A549 (cell line): ENCODE results near the gene PRKCG. TPM values are rescaled to one million over a fixed set of nuclear protein-coding genes. Genes with fewer than 3 reads are reported as not detected.

Source experiments
- ATAC-seq, 2 experiments: fragments of 200-7000 bp in 1 of 2; fragments of >200 bp in 1 of 2; cut with Nextera tagmentation in 1 of 2; cut with Tn5 transposase in 1 of 2; 3 replicates each; pipeline versions ENCODE4 v1.8.0 to v1.9.1; 2018 to 2020; ENCODE audit warnings: mild to moderate bottlenecking in 1 of 2, moderate library complexity in 1 of 2
- CTCF ChIA-PET: fragments of 300-600 bp; sonication (Branson Sonifier 250); formaldehyde crosslinking; extraction: SDS; loops from one replicate; lab custom pipeline; 2021; ENCODE audit warnings: antibody characterized with exemption, inconsistent platforms; lab: Yijun Ruan, JAX
- POLR2A ChIA-PET: fragments of 350-600 bp; formaldehyde crosslinking; extraction: SDS; loops from one replicate; lab custom pipeline; 2021; ENCODE audit warnings: antibody characterized with exemption, inconsistent platforms; lab: Yijun Ruan, JAX
- DNase-seq, 2 experiments: peaks; one replicate each; pipeline versions ENCODE4 v3.0.0 to v3.0.0-alpha.2; 2011 to 2016; ENCODE audit warnings: low read depth in 1 of 2, low spot score in 1 of 2
- FAIRE-seq: peaks from 2 replicates; lab custom pipeline; 2011; peaks lifted over from hg19 to GRCh38; lab: Jason Lieb, UNC
- H3K27ac ChIP-seq, 2 experiments: fragments of >200 bp; sonication (Bioruptor Twin); formaldehyde crosslinking; 3 replicates each; pipeline ENCODE4 v1.5.1; 2016 to 2017
- H3K4me1 ChIP-seq: fragments of >200 bp; sonication (Bioruptor Twin); formaldehyde crosslinking; 3 replicates; pipeline ENCODE4 v1.6.1; 2016
- H3K4me2 ChIP-seq: fragments of >200 bp; sonication (Bioruptor Twin); formaldehyde crosslinking; 3 replicates; pipeline ENCODE4 v1.6.1; 2016
- H3K4me3 ChIP-seq: fragments of >200 bp; sonication (Bioruptor Twin); formaldehyde crosslinking; 3 replicates; pipeline ENCODE4 v1.5.1; 2016
- H3K9me3 ChIP-seq: fragments of >200 bp; sonication (Bioruptor Twin); formaldehyde crosslinking; 3 replicates; pipeline ENCODE4 v1.6.1; 2016
- CBX2 ChIP-seq: fragments of 200-600 bp; sonication (generic); IDR thresholded peaks from 2 replicates; pipeline ENCODE4 v1.6.1; 2016; ENCODE audit warnings: low read depth, mild to moderate bottlenecking, borderline replicate concordance
- CEBPB ChIP-seq, 2 experiments: fragments of >200 bp in 1 of 2; sonication (Bioruptor Twin) in 1 of 2; formaldehyde crosslinking in 1 of 2; IDR thresholded peaks; 2 replicates each; pipeline ENCODE4 v1.6.1; 2012 to 2016
- EHF ChIP-seq: fragments of 250-450 bp; sonication (Bioruptor Pico); IDR thresholded peaks from 2 replicates; pipeline ENCODE4 v1.5.0; 2020; ENCODE audit warnings: mild to moderate bottlenecking
- FOSB ChIP-seq: fragments of 250-450 bp; sonication (Bioruptor Pico); IDR thresholded peaks from 2 replicates; pipeline ENCODE4 v1.5.0; 2020; ENCODE audit warnings: mild to moderate bottlenecking, moderate library complexity
- FOXS1 ChIP-seq: fragments of 250-450 bp; sonication (Bioruptor Pico); IDR thresholded peaks from 2 replicates; pipeline ENCODE4 v1.5.0; 2020; ENCODE audit warnings: mild to moderate bottlenecking, moderate library complexity
- HDAC2 ChIP-seq: fragments of 200-600 bp; sonication (generic); IDR thresholded peaks from 2 replicates; pipeline ENCODE4 v1.6.1; 2016
- HEYL ChIP-seq: fragments of 250-450 bp; sonication (Bioruptor Pico); IDR thresholded peaks from 2 replicates; pipeline ENCODE4 v1.8.0; 2021; ENCODE audit warnings: mild to moderate bottlenecking, moderate library complexity
- HOXB13 ChIP-seq: fragments of 250-450 bp; sonication (Bioruptor Pico); IDR thresholded peaks from 2 replicates; pipeline ENCODE4 v1.5.0; 2020; ENCODE audit warnings: low read depth, mild to moderate bottlenecking, moderate library complexity
- JUNB ChIP-seq: fragments of >200 bp; sonication (Bioruptor Twin); formaldehyde crosslinking; IDR thresholded peaks from 2 replicates; pipeline ENCODE4 v1.6.1; 2016
- KDM1A ChIP-seq: fragments of 200-600 bp; sonication (generic); IDR thresholded peaks from 2 replicates; pipeline ENCODE4 v1.6.1; 2016; ENCODE audit warnings: low read depth, mild to moderate bottlenecking
- MAFK ChIP-seq: fragments of 450-650 bp; IDR thresholded peaks from 2 replicates; pipeline ENCODE4 v1.6.1; 2014; ENCODE audit not compliant: partially characterized antibody
- MAZ ChIP-seq: fragments of 150-350 bp; IDR thresholded peaks from 2 replicates; pipeline ENCODE4 v1.6.1; 2014; ENCODE audit warnings: antibody characterized with exemption, low read depth, low read length, borderline replicate concordance
- NFE2L2 ChIP-seq: fragments of 150-350 bp; conservative IDR thresholded peaks from 2 replicates; pipeline ENCODE4 v1.6.1; 2014; ENCODE audit warnings: low read length
- POLR2AphosphoS2 ChIP-seq: conservative IDR thresholded peaks from 2 replicates; pipeline ENCODE4 v1.6.1; 2012; ENCODE audit warnings: low read length, improper control_type of control experiment, inconsistent platforms
- RFX5 ChIP-seq: fragments of 450-650 bp; IDR thresholded peaks from 2 replicates; pipeline ENCODE4 v1.7.1; 2014; ENCODE audit warnings: antibody characterized with exemption, mild to moderate bottlenecking, moderate library complexity
- RNF2 ChIP-seq: fragments of 200-600 bp; sonication (generic); IDR thresholded peaks from 2 replicates; pipeline ENCODE4 v1.6.1; 2016; ENCODE audit warnings: low read depth, mild to moderate bottlenecking, antibody characterized with exemption, moderate library complexity, borderline replicate concordance
- SREBF2 ChIP-seq: fragments of 450-650 bp; IDR thresholded peaks from 2 replicates; pipeline ENCODE4 v1.6.1; 2014; ENCODE audit warnings: mild to moderate bottlenecking, moderate library complexity
- ZC3H11A ChIP-seq: fragments of 450-650 bp; IDR thresholded peaks from 2 replicates; pipeline ENCODE4 v1.6.1; 2014; ENCODE audit warnings: antibody characterized with exemption, mild to moderate bottlenecking
- ZNF302 ChIP-seq: fragments of 250-450 bp; sonication (Bioruptor Pico); IDR thresholded peaks from 2 replicates; pipeline ENCODE4 v1.9.0; 2021; ENCODE audit warnings: inconsistent platforms, mild to moderate bottlenecking, moderate library complexity
- WGBS: methylation state at CpG from one replicate; pipeline ENCODE4 v1.1.6; 2017; ENCODE audit errors: missing lambda C conversion rate; 5-methylcytosine and 5-hydroxymethylcytosine counted together
- polyA plus RNA-seq, 4 experiments: library from polyadenylated mRNA; depleted of rRNA in 3 of 4; stranded (reverse); fragments of >200 nt; fragmentation: RNase III in 1 of 4; extraction: RNeasy Plus Mini Kit Qiagen cat#74134 plus additional on column Dnase treatment in 1 of 4; gene quantifications; 2 replicates in 3 of 4; 3 replicates in 1 of 4; pipeline ENCODE4 v1.2.3, GENCODE V29; 2011 to 2017
- TF ChIP-seq, protein P1 (sequence below): IDR thresholded peaks from 2 replicates; pipeline ENCODE4 v1.6.1; 2012
- TF ChIP-seq, protein P2 (sequence below): fragments of 250-450 bp; sonication (Bioruptor Pico); IDR thresholded peaks from 2 replicates; pipeline ENCODE4 v1.5.0; 2020; ENCODE audit warnings: low read depth, mild to moderate bottlenecking, moderate library complexity
- TF ChIP-seq, protein P3 (sequence below): fragments of 150-350 bp; IDR thresholded peaks from 2 replicates; pipeline ENCODE4 v1.6.1; 2014; ENCODE audit warnings: low read depth, mild to moderate bottlenecking, low read length
- TF ChIP-seq, protein P4 (sequence below): fragments of >200 bp; sonication (Bioruptor Twin); formaldehyde crosslinking; IDR thresholded peaks from 3 replicates; pipeline ENCODE4 v1.5.1; 2016

Gene PRKCG
- polyA plus RNA-seq, 2 of the 4 experiments (the other 2 are of a cell fraction), result 0.61 to 0.81 TPM

DNA sequence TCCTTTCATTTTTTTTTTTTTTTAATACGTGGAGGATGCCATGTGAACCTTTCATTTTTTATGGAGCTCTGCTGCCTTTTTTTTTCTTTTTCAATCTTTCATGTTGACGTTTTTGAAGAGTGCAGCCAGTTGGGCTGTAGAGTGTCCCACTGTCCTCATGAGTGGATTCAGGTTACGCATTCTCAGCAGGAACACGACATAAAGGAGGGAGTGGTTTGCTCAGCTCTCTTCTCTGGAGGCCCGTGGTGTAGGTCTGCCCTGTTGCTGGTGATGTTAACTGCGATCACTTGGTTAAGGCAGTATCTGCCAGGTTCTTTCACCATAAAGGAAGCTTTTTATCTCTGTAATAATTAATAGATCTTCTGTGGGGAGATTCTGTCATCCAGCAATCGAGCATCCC, 54.0 kb downstream of the PRKCG start:
- Histone ChIP-seq H3K27ac (no peak overlapping the region), H3K9me3 (no peaks in the 10 kb centered on the region), H3K4me1 (no peaks in the 10 kb centered on the region), H3K4me3 (no peak overlapping the region), H3K4me2 (no peak overlapping the region)
- ChIA-PET CTCF (interaction anchor here (0.7 to 3.6 kb wide), 7 partner anchors 12 to 127 kb away, joined by 3 to 11 read pairs (median 5); no protein-coding TSS in a partner anchor), POLR2A (interaction anchor here (0.7 kb wide), 1 partner anchor 35 kb away, joined by 6 read pairs; no protein-coding TSS in a partner anchor)
- TF ChIP-seq EHF, result no peak
- TF ChIP-seq RNF2, result no peak
- TF ChIP-seq, protein P1, sequence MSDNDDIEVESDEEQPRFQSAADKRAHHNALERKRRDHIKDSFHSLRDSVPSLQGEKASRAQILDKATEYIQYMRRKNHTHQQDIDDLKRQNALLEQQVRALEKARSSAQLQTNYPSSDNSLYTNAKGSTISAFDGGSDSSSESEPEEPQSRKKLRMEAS, result no peak
- TF ChIP-seq MAZ, result no peak
- TF ChIP-seq ZNF302 (CRISPR knock-in tag), result no peak
- TF ChIP-seq, protein P2, sequence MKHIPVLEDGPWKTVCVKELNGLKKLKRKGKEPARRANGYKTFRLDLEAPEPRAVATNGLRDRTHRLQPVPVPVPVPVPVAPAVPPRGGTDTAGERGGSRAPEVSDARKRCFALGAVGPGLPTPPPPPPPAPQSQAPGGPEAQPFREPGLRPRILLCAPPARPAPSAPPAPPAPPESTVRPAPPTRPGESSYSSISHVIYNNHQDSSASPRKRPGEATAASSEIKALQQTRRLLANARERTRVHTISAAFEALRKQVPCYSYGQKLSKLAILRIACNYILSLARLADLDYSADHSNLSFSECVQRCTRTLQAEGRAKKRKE (CRISPR knock-in tag), result no peak
- no peak for TF ChIP-seq CEBPB (IDR thresholded peaks at IDR 0.05)
- no peak for TF ChIP-seq MAFK
- TF ChIP-seq RFX5, result no peak
- no peak for TF ChIP-seq POLR2AphosphoS2
- TF ChIP-seq, protein P3, sequence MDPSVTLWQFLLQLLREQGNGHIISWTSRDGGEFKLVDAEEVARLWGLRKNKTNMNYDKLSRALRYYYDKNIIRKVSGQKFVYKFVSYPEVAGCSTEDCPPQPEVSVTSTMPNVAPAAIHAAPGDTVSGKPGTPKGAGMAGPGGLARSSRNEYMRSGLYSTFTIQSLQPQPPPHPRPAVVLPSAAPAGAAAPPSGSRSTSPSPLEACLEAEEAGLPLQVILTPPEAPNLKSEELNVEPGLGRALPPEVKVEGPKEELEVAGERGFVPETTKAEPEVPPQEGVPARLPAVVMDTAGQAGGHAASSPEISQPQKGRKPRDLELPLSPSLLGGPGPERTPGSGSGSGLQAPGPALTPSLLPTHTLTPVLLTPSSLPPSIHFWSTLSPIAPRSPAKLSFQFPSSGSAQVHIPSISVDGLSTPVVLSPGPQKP, result no peak
- TF ChIP-seq NFE2L2, result no peak
- TF ChIP-seq JUNB, result no peak
- no peak for TF ChIP-seq FOSB (CRISPR knock-in tag)
- TF ChIP-seq HEYL (CRISPR knock-in tag), result no peak
- no peak for TF ChIP-seq ZC3H11A
- no peak for TF ChIP-seq KDM1A
- no peak for TF ChIP-seq HOXB13 (CRISPR knock-in tag)
- FAIRE-seq (no peak), ATAC-seq (no peak), DNase-seq (no peak)
- 81% methylated on average over 7 of the region's 7 CpGs for WGBS

DNA sequence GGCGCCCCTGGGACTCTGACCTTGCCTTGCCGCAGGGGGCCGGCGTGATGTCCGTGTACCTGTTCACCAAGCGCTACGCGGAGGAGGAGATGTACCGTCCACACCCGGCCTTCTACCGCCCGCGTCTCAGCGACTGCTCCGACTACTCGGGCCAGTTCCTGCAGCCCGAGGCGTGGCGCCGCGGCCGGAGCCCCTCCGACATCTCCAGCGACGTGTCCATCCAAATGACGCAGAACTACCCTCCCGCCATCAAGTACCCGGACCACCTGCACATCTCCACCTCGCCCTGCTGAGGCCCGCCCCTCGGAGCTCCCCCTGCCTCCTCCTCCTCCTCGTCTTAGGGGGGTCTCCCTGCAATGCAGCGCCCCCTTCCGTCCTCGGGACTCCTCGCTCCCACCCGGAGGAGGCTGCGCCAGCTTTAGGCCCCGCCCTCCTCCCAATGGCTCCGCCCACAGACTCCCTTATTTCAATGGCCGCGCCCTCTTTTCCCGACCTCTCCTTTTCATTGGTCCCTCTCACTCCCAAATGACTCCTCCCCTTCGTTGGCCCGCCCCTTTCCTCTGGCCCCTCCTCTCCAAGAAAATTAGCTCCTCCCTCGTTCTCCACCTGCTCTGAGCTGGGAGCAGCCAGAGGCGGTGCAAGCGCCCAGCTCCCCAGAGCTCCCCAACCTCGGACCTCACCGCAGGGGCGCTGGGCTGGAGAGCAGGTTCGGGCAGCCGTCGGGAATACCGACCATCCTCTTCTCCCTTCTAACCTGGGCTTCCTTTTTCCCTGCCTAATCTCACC, 60.2 kb downstream of the PRKCG start:
- DNase-seq, result peak in 1 of 2 experiments; percentile 71
- no peak overlapping the region for H3K4me3 ChIP-seq
- FAIRE-seq, result no peak
- no peak overlapping the region for H3K27ac ChIP-seq
- POLR2A ChIA-PET, result no interaction called here
- no peak for TF ChIP-seq CBX2
- H3K4me1 ChIP-seq, result 0 out of 3 replicates have a peak, but pooled peaks cover 8% of the 10 kb centered on the region
- H3K9me3 ChIP-seq, result no peaks in the 10 kb centered on the region
- ATAC-seq, result peak; percentile 27 to 57; a peak in 5 of 6 replicates
- no peak overlapping the region for H3K4me2 ChIP-seq
- CTCF ChIA-PET, result interaction anchor here (0.6 to 1.8 kb wide), 5 partner anchors 9 to 82 kb away, joined by 3 to 7 read pairs (median 3); no protein-coding TSS in a partner anchor
- 82% methylated on average over 55 of the region's 55 CpGs for WGBS

DNA sequence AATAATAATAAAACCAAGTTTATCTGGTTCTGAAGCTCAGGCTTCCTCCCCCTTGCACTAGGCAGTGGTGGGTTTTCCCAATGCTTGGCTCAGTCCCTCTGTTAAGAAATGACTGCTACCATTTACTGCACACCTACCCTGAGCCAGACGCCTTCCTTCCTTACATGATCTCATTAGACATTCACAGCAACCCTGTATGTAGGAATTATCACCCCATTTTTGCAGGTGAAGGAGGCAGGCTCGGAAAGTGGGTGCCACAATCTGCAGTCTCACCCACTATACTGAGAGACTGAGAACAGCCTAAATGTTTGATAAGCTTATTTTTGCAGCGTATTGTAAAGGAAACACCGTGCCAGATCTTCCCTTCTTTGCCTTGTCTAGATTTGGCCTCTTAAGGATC, 62.4 kb downstream of the PRKCG start:
- Histone ChIP-seq H3K4me2 (no peak overlapping the region), H3K9me3 (no peaks in the 10 kb centered on the region), H3K4me3 (no peak overlapping the region), H3K27ac (no peak overlapping the region), H3K4me1 (0 out of 3 replicates have a peak, but pooled peaks cover 8% of the 10 kb centered on the region)
- FAIRE-seq (no peak), DNase-seq (no peak), ATAC-seq (no peak)
- TF ChIP-seq FOXS1 (CRISPR knock-in tag), result no peak
- no peak for TF ChIP-seq SREBF2
- TF ChIP-seq, protein P4, sequence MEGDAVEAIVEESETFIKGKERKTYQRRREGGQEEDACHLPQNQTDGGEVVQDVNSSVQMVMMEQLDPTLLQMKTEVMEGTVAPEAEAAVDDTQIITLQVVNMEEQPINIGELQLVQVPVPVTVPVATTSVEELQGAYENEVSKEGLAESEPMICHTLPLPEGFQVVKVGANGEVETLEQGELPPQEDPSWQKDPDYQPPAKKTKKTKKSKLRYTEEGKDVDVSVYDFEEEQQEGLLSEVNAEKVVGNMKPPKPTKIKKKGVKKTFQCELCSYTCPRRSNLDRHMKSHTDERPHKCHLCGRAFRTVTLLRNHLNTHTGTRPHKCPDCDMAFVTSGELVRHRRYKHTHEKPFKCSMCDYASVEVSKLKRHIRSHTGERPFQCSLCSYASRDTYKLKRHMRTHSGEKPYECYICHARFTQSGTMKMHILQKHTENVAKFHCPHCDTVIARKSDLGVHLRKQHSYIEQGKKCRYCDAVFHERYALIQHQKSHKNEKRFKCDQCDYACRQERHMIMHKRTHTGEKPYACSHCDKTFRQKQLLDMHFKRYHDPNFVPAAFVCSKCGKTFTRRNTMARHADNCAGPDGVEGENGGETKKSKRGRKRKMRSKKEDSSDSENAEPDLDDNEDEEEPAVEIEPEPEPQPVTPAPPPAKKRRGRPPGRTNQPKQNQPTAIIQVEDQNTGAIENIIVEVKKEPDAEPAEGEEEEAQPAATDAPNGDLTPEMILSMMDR, result no peak
- no peak for TF ChIP-seq HDAC2
- no peak for TF ChIP-seq FOSB (CRISPR knock-in tag)
- 91% methylated on average over 4 of the region's 4 CpGs for WGBS
- POLR2A ChIA-PET, result no interaction called here
- CTCF ChIA-PET, result interaction anchor here (0.6 to 2.6 kb wide), 7 partner anchors 10 to 152 kb away, joined by 3 to 8 read pairs (median 4); no protein-coding TSS in a partner anchor
